OCI-LY7 (cell line): ENCODE data around the gene ANAPC5.
"Not testable (repeated sequence)": the region's sequence is repeated elsewhere in the genome, so short reads cannot be mapped to it uniquely, and the experiment has no call there.

Experiments used
- CTCF ChIP-seq: fragments of 200-600 bp; sonication (generic); conservative IDR thresholded peaks from 2 replicates; pipeline ENCODE4 v1.5.1; 2014; ENCODE audit warnings: mild to moderate bottlenecking, antibody characterized with exemption, low read length, moderate library complexity, mixed read lengths
- EZH2phosphoT487 ChIP-seq: fragments of 200-600 bp; sonication (generic); IDR thresholded peaks from 2 replicates; pipeline ENCODE4 v1.6.1; 2018; ENCODE audit warnings: low read depth, borderline replicate concordance, mild to moderate bottlenecking, mixed run types, antibody characterized with exemption, low read length, moderate library complexity, mixed read lengths

GRCh38 chr12:121281116-121281515, 71.1 kb downstream of the ANAPC5 start:
- not testable (repeated sequence) for TF ChIP-seq CTCF, EZH2phosphoT487
